Spleen (tissue), 11 donors: ENCODE results near the gene BRD3OS. TPM values are rescaled to one million over a fixed set of nuclear protein-coding genes. Genes with fewer than 3 reads are reported as not detected.

Experiments
- DNase-seq: peaks from one replicate; pipeline ENCODE4 v3.0.0-alpha.2; 2020
- H3K27ac ChIP-seq, 8 donors: fragments of 200-600 bp; sonication (generic) in 7 of 8; 1 replicate in 4 of 8; 2 replicates in 4 of 8; pipeline versions ENCODE4 v1.5.0 to v1.8.0; 2016 to 2021; ENCODE audit warnings: inconsistent platforms in 4 of 8, mild to moderate bottlenecking in 4 of 8, moderate library complexity in 1 of 8
- H3K27me3 ChIP-seq, 7 donors: fragments of 200-600 bp; sonication (generic) in 6 of 7; replicated peaks in 1 of 7; 1 replicate in 4 of 7; 2 replicates in 3 of 7; pipeline versions ENCODE4 v1.5.0 to v1.8.0; 2016 to 2021; ENCODE audit warnings: inconsistent platforms in 3 of 7, mild to moderate bottlenecking in 1 of 7
- H3K36me3 ChIP-seq, 6 donors: fragments of 200-600 bp; sonication (generic) in 5 of 6; 1 replicate in 4 of 6; 2 replicates in 2 of 6; pipeline versions ENCODE4 v1.5.0 to v1.8.0; 2016 to 2021; ENCODE audit warnings: inconsistent platforms in 2 of 6
- H3K4me1 ChIP-seq, 6 donors: fragments of 200-600 bp; sonication (generic) in 5 of 6; 1 replicate in 3 of 6; 2 replicates in 3 of 6; pipeline versions ENCODE4 v1.5.0 to v1.8.0; 2016 to 2021; ENCODE audit warnings: inconsistent platforms in 3 of 6
- H3K4me3 ChIP-seq, 8 donors: fragments of 200-600 bp; sonication (generic) in 7 of 8; 1 replicate in 4 of 8; 2 replicates in 4 of 8; pipeline versions ENCODE4 v1.5.0 to v1.8.0; 2016 to 2021; ENCODE audit warnings: inconsistent platforms in 4 of 8, mild to moderate bottlenecking in 4 of 8, moderate library complexity in 2 of 8
- H3K9me3 ChIP-seq, 8 donors: fragments of 200-600 bp; sonication (generic) in 7 of 8; 1 replicate in 4 of 8; 2 replicates in 4 of 8; pipeline versions ENCODE4 v1.5.0 to v1.8.0; 2016 to 2021; ENCODE audit warnings: inconsistent platforms in 4 of 8
- CTCF ChIP-seq, 11 experiments: fragments of 200-600 bp in 7 of 11; fragments of 450-650 bp in 4 of 11; sonication (generic) in 4 of 11; IDR thresholded peaks in 8 of 11; conservative IDR thresholded peaks in 3 of 11; 1 replicate in 7 of 11; 2 replicates in 4 of 11; pipeline versions ENCODE4 v1.4.0 to v1.8.0; 2016 to 2021; ENCODE audit warnings: antibody characterized with exemption in 11 of 11, inconsistent platforms in 4 of 11, mild to moderate bottlenecking in 1 of 11
- POLR2A ChIP-seq, 3 donors: fragments of 450-650 bp; IDR thresholded peaks; one replicate each; pipeline ENCODE4 v1.5.1; 2017; ENCODE audit warnings: antibody characterized with exemption in 3 of 3, mild to moderate bottlenecking in 1 of 3
- POLR2AphosphoS5 ChIP-seq, 3 donors: sonication (generic); formaldehyde crosslinking; IDR thresholded peaks; one replicate each; pipeline ENCODE4 v1.5.1; 2017; ENCODE audit warnings: antibody characterized with exemption in 3 of 3
- WGBS, 5 donors: extraction: QIAGEN DNeasy Blood & Tissue Kit in 3 of 5; methylation state at CpG; one replicate each; pipeline versions ENCODE4 v1.1.5 to v1.1.7; 2013 to 2018; 5-methylcytosine and 5-hydroxymethylcytosine counted together
- intact Hi-C: fragments of 100-400 bp; cut with DNase I; formaldehyde crosslinking; loops from one replicate; pipeline ENCODE4 v1.15.0; 2023; ENCODE audit warnings: low total_unique reads
- polyA plus RNA-seq, 3 donors: library from polyadenylated mRNA; stranded (reverse); fragments of 200-250 nt; gene quantifications; one replicate each; pipeline ENCODE4 v1.2.1, GENCODE V29; 2013
- total RNA-seq, 7 donors: library from RNA; depleted of rRNA in 3 of 7; stranded (reverse); fragments of >200 nt in 3 of 7; fragmentation: NEBNext Ultra II Directional in 4 of 7; extraction: Animal tissue kit (Norgen Biotek cat#: 25700) in 4 of 7; gene quantifications; one replicate each; pipeline versions ENCODE4 v1.1.0 to v1.2.1, GENCODE V29; 2016 to 2021
- donor health status: healthy with polysubstance abuse.
- donor health status: DM: no; HTN: no; CAD: no; lungs with moderate emphysema.
- donor health status: DM: no; HTN: no; CAD: no.
- donor health status: Bipolar disorder and iron deficiency.
- donor health status: healthy.
- donor health status: DM: no; HTN: no; CAD: no.
- donor health status: DM: yes; HTN: yes; CAD: no.

The BRD3OS gene
- total and polyA plus RNA-seq, 10 donors: 6.9 to 13.2 (median 10.7) TPM

- intact Hi-C loops: no loop called here
- Histone ChIP-seq H3K4me3 (no peak overlapping the region), H3K27me3 (no peaks in the 10 kb centered on the region), H3K4me1 (peaks cover 52 to 100% (median 97%) of the 10 kb centered on the region in 6 donors), H3K9me3 (no peaks in the 10 kb centered on the region), H3K36me3 (peaks cover 0 to 29% (median 0%) of the 10 kb centered on the region in 6 donors), H3K27ac (no peak overlapping the region)
- no peak for TF ChIP-seq CTCF (IDR thresholded peaks at IDR 0.05 in 8 of 11, conservative IDR thresholded peaks at IDR 0.05 in 3 of 11)
- TF ChIP-seq POLR2AphosphoS5 (IDR thresholded peaks at IDR 0.05): no peak
- no peak for TF ChIP-seq POLR2A (IDR thresholded peaks at IDR 0.05)
- 85 to 88% (median 86%) methylated on average over 15 to 16 of the region's 16 CpGs for WGBS, 5 donors
- DNase-seq: peak; percentile 73
Measured at GRCh38 chr9:134059188-134059641, 33.9 kb downstream of the BRD3OS start.

GRCh38 chr9:134059661-134060395 lies 34.5 kb downstream of the BRD3OS start:
- Histone ChIP-seq H3K27ac (peak overlapping the region in 4 of 8 donors; percentile 26 to 67 (median 41)), H3K9me3 (no peaks in the 10 kb centered on the region), H3K27me3 (no peaks in the 10 kb centered on the region), H3K4me3 (peak overlapping the region in 1 of 8 donors; percentile 34), H3K4me1 (peaks cover 51 to 100% (median 98%) of the 10 kb centered on the region in 6 donors), H3K36me3 (peaks cover 0 to 27% (median 0%) of the 10 kb centered on the region in 6 donors)
- DNase-seq: peak; percentile 87
- intact Hi-C loops: loop anchor here (10.0 kb wide), 1 partner anchor 75 kb away; the partner anchor contains the start of gene WDR5
- TF ChIP-seq CTCF (IDR thresholded peaks at IDR 0.05 in 8 of 11, conservative IDR thresholded peaks at IDR 0.05 in 3 of 11) (no peak), POLR2A (IDR thresholded peaks at IDR 0.05) (no peak), POLR2AphosphoS5 (IDR thresholded peaks at IDR 0.05) (peak; percentile 37 to 52 (median 42))
- 35 to 53% (median 49%) methylated on average over 12 to 17 of the region's 17 CpGs for WGBS, 5 donors

- TF ChIP-seq CTCF (IDR thresholded peaks at IDR 0.05 in 8 of 11, conservative IDR thresholded peaks at IDR 0.05 in 3 of 11): no peak
- no peak for TF ChIP-seq POLR2AphosphoS5 (IDR thresholded peaks at IDR 0.05)
- TF ChIP-seq POLR2A (IDR thresholded peaks at IDR 0.05): no peak
- peak overlapping the region in 3 of 8 donors; percentile 38 to 67 (median 44) for H3K27ac ChIP-seq
- 74 to 85% (median 77%) methylated on average over 1 to 4 of the region's 4 CpGs for WGBS, 5 donors
- no peak overlapping the region for H3K4me3 ChIP-seq
- H3K9me3 ChIP-seq: no peaks in the 10 kb centered on the region
- DNase-seq: peak; percentile 42
- no peaks in the 10 kb centered on the region for H3K27me3 ChIP-seq
- peaks cover 0 to 23% (median 0%) of the 10 kb centered on the region in 6 donors for H3K36me3 ChIP-seq
- peaks cover 47 to 100% (median 98%) of the 10 kb centered on the region in 6 donors for H3K4me1 ChIP-seq
- intact Hi-C loops: loop anchor here (10.0 kb wide), 1 partner anchor 74 kb away; the partner anchor contains the start of gene WDR5
Measured at GRCh38 chr9:134060546-134060945, 35.3 kb downstream of the BRD3OS start.
